NCI-H2081 (cell line): Measurements from ENCODE around the gene EIF5A2.
"Not testable (repeated sequence)": the region's sequence is repeated elsewhere in the genome, so short reads cannot be mapped to it uniquely, and the experiment has no call there.

Experiments used
- DNase-seq, 2 experiments: peaks; one replicate each; lab custom pipeline; 2025; lab: John Stamatoyannopoulos, UW

The EIF5A2 gene

GRCh38 chr3:170908235-170909116, at the start of gene EIF5A2:
Gene EIF5A2, minus strand, starts transcription at chr3:170908637. Its CDS starts 831 bp downstream, at chr3:170907806.
- DNase-seq: peak; percentile 99 to 100

GRCh38 chr3:170956647-170957046, 48.2 kb upstream of the EIF5A2 start:
- no peak for DNase-seq

GRCh38 chr3:170953736-170954135, 45.3 kb upstream of the EIF5A2 start:
- no peak for DNase-seq

- no peak for DNase-seq
These were observed 44.8 kb upstream of the EIF5A2 start for GRCh38 chr3:170953229-170953628.

- DNase-seq: no peak
These were observed 40.8 kb upstream of the EIF5A2 start for GRCh38 chr3:170949211-170949610.

GRCh38 chr3:170947018-170947769, 38.8 kb upstream of the EIF5A2 start:
- no peak for DNase-seq

GRCh38 chr3:170942011-170942410, 33.6 kb upstream of the EIF5A2 start:
- no peak for DNase-seq

GRCh38 chr3:170941551-170941950, 33.1 kb upstream of the EIF5A2 start:
- DNase-seq: no peak

- DNase-seq: not testable (repeated sequence)
These were observed 24.6 kb upstream of the EIF5A2 start for GRCh38 chr3:170933039-170933438.

GRCh38 chr3:170923553-170923952, 15.1 kb upstream of the EIF5A2 start:
- DNase-seq: not testable (repeated sequence)

- no peak for DNase-seq
These were observed 10.3 kb upstream of the EIF5A2 start for GRCh38 chr3:170918715-170919114.

- no peak for DNase-seq
These were observed 6.3 kb upstream of the EIF5A2 start for GRCh38 chr3:170914690-170915089.

- no peak for DNase-seq
These were observed 5.8 kb upstream of the EIF5A2 start for GRCh38 chr3:170914212-170914611.

GRCh38 chr3:170911051-170911450, 2.6 kb upstream of the EIF5A2 start:
- no peak for DNase-seq

GRCh38 chr3:170910542-170910941, 2.1 kb upstream of the EIF5A2 start:
- no peak for DNase-seq

GRCh38 chr3:170909129-170909903, 879 bp upstream of the EIF5A2 start:
- DNase-seq: no peak

GRCh38 chr3:170907637-170908234, 701 bp downstream of the EIF5A2 start:
- no peak for DNase-seq

- DNase-seq: no peak
These were observed 2.6 kb downstream of the EIF5A2 start for GRCh38 chr3:170905862-170906261.

GRCh38 chr3:170903123-170903522, 5.3 kb downstream of the EIF5A2 start:
- DNase-seq: no peak

GRCh38 chr3:170899455-170899854, 9.0 kb downstream of the EIF5A2 start:
- no peak for DNase-seq

GRCh38 chr3:170897978-170898377, 10.5 kb downstream of the EIF5A2 start:
- no peak for DNase-seq

GRCh38 chr3:170897199-170897598, 11.2 kb downstream of the EIF5A2 start:
- DNase-seq: not testable (repeated sequence)
